Transverse colon (tissue), 3 donors: ENCODE data around the gene GPLD1.
A peak's percentile ranks its signal among the peaks of the same experiment; 100 is the strongest.

Experiments used
- CTCF ChIP-seq, 5 experiments: fragments of 200-600 bp in 3 of 5; fragments of 450-650 bp in 2 of 5; sonication (generic) in 3 of 5; IDR thresholded peaks; 1 replicate in 2 of 5; 2 replicates in 3 of 5; pipeline ENCODE4 v1.5.1; 2016 to 2017; ENCODE audit warnings: antibody characterized with exemption in 5 of 5, inconsistent platforms in 3 of 5, mild to moderate bottlenecking in 2 of 5, moderate library complexity in 1 of 5
- POLR2A ChIP-seq: fragments of 450-650 bp; IDR thresholded peaks from one replicate; pipeline ENCODE4 v1.6.1; 2016; ENCODE audit warnings: antibody characterized with exemption, mild to moderate bottlenecking, moderate library complexity

- TF ChIP-seq CTCF (IDR thresholded peaks at IDR 0.05): no peak
- peak; percentile 85 for TF ChIP-seq POLR2A
These were observed 86.5 kb downstream of the GPLD1 start, which contains the start of gene MRS2 for GRCh38 chr6:24402697-24403500.
